ENCODE data around the gene APOBEC3C. TPM values are rescaled to one million over a fixed set of nuclear protein-coding genes. Genes with fewer than 3 reads are reported as not detected.
"Not testable (repeated sequence)": the region's sequence is repeated elsewhere in the genome, so short reads cannot be mapped to it uniquely, and the experiment has no call there.

Gene APOBEC3C
- total RNA-seq, 1 donor from 2014 or later, result 6.4 TPM

DNA sequence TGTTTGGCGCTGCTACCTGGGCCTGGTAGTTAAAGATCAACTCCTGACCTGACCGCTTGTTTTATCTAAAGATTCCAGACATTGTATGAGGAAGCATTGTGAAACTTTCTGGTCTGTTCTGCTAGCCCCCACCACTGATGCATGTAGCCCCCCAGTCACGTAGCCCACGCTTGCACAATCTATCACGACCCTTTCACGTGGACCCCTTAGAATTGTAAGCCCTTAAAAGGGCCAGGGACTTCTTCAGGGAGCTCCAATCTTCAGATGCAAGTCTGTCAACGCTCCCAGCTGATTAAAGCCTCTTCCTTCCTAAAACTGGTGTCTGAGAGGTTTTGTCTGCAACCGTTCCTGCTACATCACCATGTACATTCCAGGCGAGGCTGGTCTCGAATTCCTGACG lies 41.6 kb downstream of the APOBEC3C start:
- DNase-seq (ENCODE audit: low read depth), result no peak

GRCh38 chr22:39061290-39061689 lies 47.2 kb downstream of the APOBEC3C start:
- DNase-seq (ENCODE audit: low read depth), result not testable (repeated sequence)

DNA sequence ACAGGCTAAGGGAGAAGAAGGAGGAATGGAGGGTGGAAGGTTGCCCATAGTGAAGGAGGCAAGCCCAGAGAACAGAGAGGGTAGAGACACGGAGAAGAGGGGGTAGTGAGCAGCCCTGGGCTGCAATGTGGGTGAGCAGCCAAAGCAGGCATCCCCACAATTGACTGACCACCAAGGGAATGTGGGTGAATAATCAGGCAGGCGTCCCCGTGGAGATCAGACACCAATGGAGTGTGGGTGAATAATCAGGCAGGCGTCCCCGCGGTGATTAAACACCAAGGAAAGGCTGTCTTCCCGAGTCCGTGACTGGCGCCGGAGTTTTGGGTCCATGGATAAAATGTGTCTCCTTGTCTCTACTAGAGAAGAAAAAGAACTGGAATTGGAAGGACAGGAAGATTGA lies 47.9 kb downstream of the APOBEC3C start:
- peak; percentile 6 for DNase-seq (ENCODE audit: low read depth)

DNA sequence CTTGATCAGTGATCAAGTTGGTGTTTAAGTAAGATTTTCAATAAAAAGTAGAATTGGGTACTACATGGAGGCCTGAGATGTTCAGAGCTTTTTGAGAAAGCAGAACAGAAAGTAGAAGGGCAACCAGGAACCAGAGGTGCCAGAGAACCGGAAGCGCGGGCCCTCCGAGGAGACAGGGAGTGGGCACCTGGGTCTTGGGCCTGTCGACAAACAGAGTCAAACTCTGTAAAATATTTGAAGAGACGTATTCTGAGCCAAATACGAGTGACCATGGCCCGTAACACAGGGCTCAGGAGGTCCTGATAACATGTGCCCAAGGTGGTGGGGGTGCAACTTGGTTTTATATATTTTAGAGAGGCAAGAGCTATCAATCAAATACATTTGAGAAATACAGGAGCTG lies 49.8 kb downstream of the APOBEC3C start:
- not testable (repeated sequence) for DNase-seq (ENCODE audit: low read depth)

DNA sequence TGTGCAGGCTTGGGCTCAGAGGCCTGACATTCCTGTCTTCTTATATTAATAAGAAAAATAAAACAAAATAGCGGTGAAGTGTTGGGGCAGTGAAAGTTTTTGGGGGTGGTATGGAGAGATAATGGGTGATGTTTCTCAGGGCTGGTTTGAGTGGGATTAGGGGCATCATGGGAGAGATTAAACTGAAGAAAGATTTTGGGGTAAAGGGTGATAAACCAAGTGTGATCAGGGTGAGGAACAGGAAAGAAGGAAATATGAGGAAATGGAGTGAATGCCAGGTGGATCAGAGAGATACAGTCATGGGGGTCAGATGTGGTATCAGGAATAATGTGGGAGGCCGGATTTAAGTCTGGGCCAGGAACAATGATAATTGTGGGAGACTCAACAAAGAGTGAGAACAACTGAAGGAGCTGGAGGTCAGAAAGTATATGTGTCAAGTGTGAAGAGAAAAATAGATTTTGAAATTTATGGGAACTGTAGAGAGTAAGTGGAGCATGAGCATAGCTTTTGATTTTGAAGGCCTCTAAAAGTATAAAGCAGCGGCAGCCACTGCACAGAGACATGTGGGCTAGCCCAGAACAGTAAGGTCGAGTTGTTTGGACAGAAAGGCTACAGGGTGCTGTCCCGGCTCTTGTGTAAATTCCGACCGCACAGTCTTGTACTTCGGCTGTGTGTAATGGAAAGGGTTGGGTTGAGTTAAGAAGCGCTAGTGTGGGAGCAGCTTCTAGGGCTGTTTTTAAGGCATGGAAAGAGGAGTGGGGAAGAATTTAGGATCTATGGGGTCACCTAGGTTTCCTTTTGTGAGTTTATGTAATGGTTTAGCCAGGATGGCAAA lies 52.6 kb downstream of the APOBEC3C start:
- not testable (repeated sequence) for DNase-seq (ENCODE audit: low read depth)

GRCh38 chr22:39068033-39068785 lies 54.2 kb downstream of the APOBEC3C start:
- no peak for DNase-seq (ENCODE audit: low read depth)

Other genes starting within 250 kb of the APOBEC3C start
- gene DNAL4, start 220.1 kb upstream of the APOBEC3C start, total RNA-seq, result 18.9 and 20.1 TPM in 2 replicates
- gene NPTXR, start 170.2 kb upstream of the APOBEC3C start, total RNA-seq, result 0.47 and 0.96 TPM in 2 replicates
- 26.1 and 32.1 TPM in 2 replicates for gene CBX6, start 142.0 kb upstream of the APOBEC3C start, total RNA-seq
- not detected in 2 replicates for gene APOBEC3A, start 56.6 kb upstream of the APOBEC3C start, total RNA-seq
- 0.21 and 0.24 TPM in 2 replicates for gene APOBEC3B, start 31.9 kb upstream of the APOBEC3C start, total RNA-seq
- 0.21 TPM in 1 of 2 replicates, not detected in the other for gene APOBEC3D, start 6.9 kb downstream of the APOBEC3C start, total RNA-seq
- gene APOBEC3F, start 26.6 kb downstream of the APOBEC3C start, total RNA-seq, result 0.08 and 0.21 TPM in 2 replicates
- gene APOBEC3G, start 63.0 kb downstream of the APOBEC3C start, total RNA-seq, result 3.9 TPM in 2 replicates
- not detected in 2 replicates for gene APOBEC3H, start 83.0 kb downstream of the APOBEC3C start, total RNA-seq
- 5.3 and 5.5 TPM in 2 replicates for gene CBX7, start 138.4 kb downstream of the APOBEC3C start, total RNA-seq
- gene PDGFB, start 230.7 kb downstream of the APOBEC3C start, total RNA-seq, result 6.7 and 10.2 TPM in 2 replicates